Upper lobe of left lung (tissue), 4 donors: ENCODE measurements around the gene PDLIM1.

Experiments
- EP300 ChIP-seq, 4 donors: sonication (generic); formaldehyde crosslinking; IDR thresholded peaks; one replicate each; pipeline ENCODE4 v1.5.1; 2017; ENCODE audit warnings: antibody characterized with exemption in 4 of 4, control low read depth in 2 of 4
- POLR2A ChIP-seq, 4 donors: fragments of 450-650 bp; IDR thresholded peaks; one replicate each; pipeline ENCODE4 v1.5.1; 2016 to 2017; ENCODE audit warnings: antibody characterized with exemption in 4 of 4, mild to moderate bottlenecking in 2 of 4
- TF ChIP-seq, protein P1 (sequence below), 6 experiments: fragments of 450-650 bp in 4 of 6; fragments of 200-600 bp in 2 of 6; sonication (generic) in 2 of 6; IDR thresholded peaks; one replicate each; pipeline ENCODE4 v1.5.1; 2016 to 2019; ENCODE audit warnings: antibody characterized with exemption in 6 of 6

DNA sequence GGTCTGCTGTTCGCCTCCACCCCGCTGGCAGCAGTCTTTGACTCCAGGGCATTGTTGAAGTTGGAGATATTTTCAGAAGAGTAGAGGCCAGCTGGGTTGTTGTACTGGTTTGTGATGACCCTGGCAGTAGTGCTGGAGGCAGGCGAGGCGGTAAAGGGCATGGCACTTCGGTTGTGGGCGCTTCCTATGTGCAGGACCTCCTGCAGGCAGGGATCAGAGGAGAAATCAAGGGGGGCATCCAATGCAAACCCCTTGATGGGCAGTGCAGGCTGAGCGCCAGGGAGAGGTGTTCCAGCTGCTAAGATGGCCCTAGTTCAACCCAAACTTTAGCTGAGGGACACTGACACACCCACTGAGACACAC, 27.0 kb downstream of the PDLIM1 start:
- TF ChIP-seq, protein P1, sequence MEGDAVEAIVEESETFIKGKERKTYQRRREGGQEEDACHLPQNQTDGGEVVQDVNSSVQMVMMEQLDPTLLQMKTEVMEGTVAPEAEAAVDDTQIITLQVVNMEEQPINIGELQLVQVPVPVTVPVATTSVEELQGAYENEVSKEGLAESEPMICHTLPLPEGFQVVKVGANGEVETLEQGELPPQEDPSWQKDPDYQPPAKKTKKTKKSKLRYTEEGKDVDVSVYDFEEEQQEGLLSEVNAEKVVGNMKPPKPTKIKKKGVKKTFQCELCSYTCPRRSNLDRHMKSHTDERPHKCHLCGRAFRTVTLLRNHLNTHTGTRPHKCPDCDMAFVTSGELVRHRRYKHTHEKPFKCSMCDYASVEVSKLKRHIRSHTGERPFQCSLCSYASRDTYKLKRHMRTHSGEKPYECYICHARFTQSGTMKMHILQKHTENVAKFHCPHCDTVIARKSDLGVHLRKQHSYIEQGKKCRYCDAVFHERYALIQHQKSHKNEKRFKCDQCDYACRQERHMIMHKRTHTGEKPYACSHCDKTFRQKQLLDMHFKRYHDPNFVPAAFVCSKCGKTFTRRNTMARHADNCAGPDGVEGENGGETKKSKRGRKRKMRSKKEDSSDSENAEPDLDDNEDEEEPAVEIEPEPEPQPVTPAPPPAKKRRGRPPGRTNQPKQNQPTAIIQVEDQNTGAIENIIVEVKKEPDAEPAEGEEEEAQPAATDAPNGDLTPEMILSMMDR (IDR thresholded peaks at IDR 0.05), result no peak
- TF ChIP-seq POLR2A (IDR thresholded peaks at IDR 0.05) (no peak), EP300 (IDR thresholded peaks at IDR 0.05) (no peak)
